ENCODE results near the gene ZNF276. TPM values are rescaled to one million over a fixed set of nuclear protein-coding genes. Genes with fewer than 3 reads are reported as not detected.

ZNF276 gene
- total RNA-seq, 1 experiment from 2014 or later, result 18.6 TPM

DNA sequence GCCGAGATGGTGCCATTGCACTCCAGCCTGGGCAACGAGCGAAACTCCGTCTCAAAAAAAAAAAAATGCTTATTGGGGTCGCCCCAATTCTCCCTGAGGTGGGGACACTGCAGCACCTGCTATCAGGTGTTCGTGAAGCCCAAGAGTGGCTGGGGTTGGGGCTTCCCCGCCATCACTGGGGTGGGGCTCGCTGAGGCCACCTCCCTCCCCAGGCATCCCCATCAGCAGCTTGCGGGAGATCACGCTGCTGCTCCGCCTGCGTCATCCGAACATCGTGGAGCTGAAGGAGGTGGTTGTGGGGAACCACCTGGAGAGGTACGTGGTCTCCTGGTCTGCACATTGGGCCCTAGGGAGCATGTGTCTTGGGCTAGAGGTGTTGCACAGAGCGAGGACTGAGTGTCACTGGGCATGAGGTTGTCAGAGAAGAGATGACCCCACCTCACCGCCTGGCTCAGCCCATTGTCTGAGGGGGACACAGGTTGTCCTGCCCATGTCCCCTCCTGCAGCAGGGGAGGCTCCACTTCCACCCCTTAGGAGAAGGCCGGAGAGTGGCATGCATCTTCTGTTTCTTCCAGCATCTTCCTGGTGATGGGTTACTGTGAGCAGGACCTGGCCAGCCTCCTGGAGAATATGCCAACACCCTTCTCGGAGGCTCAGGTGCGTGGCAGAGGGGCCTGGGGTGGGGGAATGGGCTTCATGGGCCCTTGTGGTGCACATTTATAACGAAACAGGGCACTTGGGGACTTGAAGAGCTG is 29.9 kb upstream of the ZNF276 start:
- Mint-ChIP-seq H3K4me1 (peaks cover 6 to 7% of the 10 kb centered on the region in 2 experiments), H3K27ac (peak overlapping the region in 1 of 3 experiments; percentile 90; a peak in 1 of 7 replicates), H3K4me3 (no peak overlapping the region), H3K36me3 (ENCODE audit: insufficient read depth in 1 of 3, low read depth in 3 of 3) (peaks cover 36 to 70% (median 54%) of the 10 kb centered on the region in 3 experiments), H3K9me3 (no peaks in the 10 kb centered on the region), H3K27me3 (ENCODE audit: low read depth) (peaks cover 2% of the 10 kb centered on the region; the same call in 1 of the 2 replicates)
- Histone ChIP-seq H3K14ac (ENCODE audit: insufficient read depth, low read length) (no peak overlapping the region), H3K4me2 (ENCODE audit: insufficient read depth, insufficient read length, low read length) (no peak overlapping the region), H3K23ac (ENCODE audit: insufficient read length, low read depth, low read length) (no peak overlapping the region), H3K4ac (ENCODE audit: low read depth, low read length) (no peak overlapping the region), H3K79me2 (ENCODE audit: insufficient read depth, low read length) (no peaks in the 10 kb centered on the region), H2BK5ac (ENCODE audit: insufficient read length, low read length) (no peak overlapping the region), H2BK120ac (ENCODE audit: low read depth, low read length, poor library complexity, severe bottlenecking) (no peak overlapping the region), H3K18ac (ENCODE audit: insufficient read length, low read depth, low read length) (no peak overlapping the region), H2AFZ (ENCODE audit: low read length) (no peak overlapping the region), H2BK20ac (ENCODE audit: low read depth, low read length, poor library complexity, severe bottlenecking) (no peak overlapping the region), H3K27me3 (ENCODE audit: insufficient read depth, low read length) (no peaks in the 10 kb centered on the region), H3K4me1 (ENCODE audit: insufficient read depth, low read length) (no peaks in the 10 kb centered on the region), H4K8ac (replicated peaks; ENCODE audit: insufficient read length, low read depth, low read length) (no peak overlapping the region), H4K20me1 (ENCODE audit: control insufficient read depth, insufficient read depth, insufficient read length) (no peaks in the 10 kb centered on the region), H2BK12ac (ENCODE audit: insufficient read length, low read depth, low read length) (no peak overlapping the region), H3T11ph (ENCODE audit: low read length) (no peak overlapping the region), H2BK15ac (ENCODE audit: low read depth, low read length) (no peak overlapping the region), H3K79me1 (ENCODE audit: insufficient read depth, low read depth, low read length, poor library complexity, severe bottlenecking) (no peaks in the 10 kb centered on the region), H3K23me2 (ENCODE audit: insufficient read length, low read depth, low read length, poor library complexity, severe bottlenecking) (peaks cover 8% of the 10 kb centered on the region), H3K56ac (ENCODE audit: insufficient read length, low read depth, low read length) (no peak overlapping the region), H3K27ac (ENCODE audit: insufficient read length, low read depth, low read length) (no peak overlapping the region), H4K91ac (ENCODE audit: insufficient read length, low read depth, low read length) (no peak overlapping the region), H4K5ac (ENCODE audit: insufficient read length, low read depth, low read length) (no peak overlapping the region), H2AK5ac (ENCODE audit: insufficient read length, low read length) (no peak overlapping the region), H3K9ac (ENCODE audit: extremely low read depth, insufficient read length, low read length) (no peak overlapping the region), H3K9me3 (ENCODE audit: control insufficient read depth, low read depth, low read length) (no peaks in the 10 kb centered on the region)
- WGBS (ENCODE audit: extremely low coverage, insufficient read length, low lambda C conversion rate), result no CpG with 5 or more reads among the region's 21 CpGs
- DNase-seq, result no peak
- TF ChIP-seq, protein P1, sequence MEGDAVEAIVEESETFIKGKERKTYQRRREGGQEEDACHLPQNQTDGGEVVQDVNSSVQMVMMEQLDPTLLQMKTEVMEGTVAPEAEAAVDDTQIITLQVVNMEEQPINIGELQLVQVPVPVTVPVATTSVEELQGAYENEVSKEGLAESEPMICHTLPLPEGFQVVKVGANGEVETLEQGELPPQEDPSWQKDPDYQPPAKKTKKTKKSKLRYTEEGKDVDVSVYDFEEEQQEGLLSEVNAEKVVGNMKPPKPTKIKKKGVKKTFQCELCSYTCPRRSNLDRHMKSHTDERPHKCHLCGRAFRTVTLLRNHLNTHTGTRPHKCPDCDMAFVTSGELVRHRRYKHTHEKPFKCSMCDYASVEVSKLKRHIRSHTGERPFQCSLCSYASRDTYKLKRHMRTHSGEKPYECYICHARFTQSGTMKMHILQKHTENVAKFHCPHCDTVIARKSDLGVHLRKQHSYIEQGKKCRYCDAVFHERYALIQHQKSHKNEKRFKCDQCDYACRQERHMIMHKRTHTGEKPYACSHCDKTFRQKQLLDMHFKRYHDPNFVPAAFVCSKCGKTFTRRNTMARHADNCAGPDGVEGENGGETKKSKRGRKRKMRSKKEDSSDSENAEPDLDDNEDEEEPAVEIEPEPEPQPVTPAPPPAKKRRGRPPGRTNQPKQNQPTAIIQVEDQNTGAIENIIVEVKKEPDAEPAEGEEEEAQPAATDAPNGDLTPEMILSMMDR (conservative IDR thresholded peaks at IDR 0.05), result no peak

Measured in H9 (cell line).